ENCODE data around the gene NR5A2. TPM values are rescaled to one million over a fixed set of nuclear protein-coding genes. Genes with fewer than 3 reads are reported as not detected.

NR5A2 gene
- total RNA-seq, 1 donor from 2014 or later: not detected

- DNase-seq (ENCODE audit: low read depth): peak; percentile 22
- Histone ChIP-seq H3K4me3 (ENCODE audit: low read depth, low read length) (no peak overlapping the region), H3K27me3 (ENCODE audit: control insufficient read depth, insufficient read depth, low read length) (no peaks in the 10 kb centered on the region), H3K36me3 (ENCODE audit: control insufficient read depth, insufficient read depth, low read length) (no peaks in the 10 kb centered on the region)
- no peak for TF ChIP-seq CTCF (IDR thresholded peaks at IDR 0.05; ENCODE audit: insufficient read depth, low read length, severe bottlenecking)
- no peak for FAIRE-seq
Observed at GRCh38 chr1:200153277-200154055, 126.0 kb downstream of the NR5A2 start.

GRCh38 chr1:200154069-200154767 is 126.7 kb downstream of the NR5A2 start:
- Histone ChIP-seq H3K27me3 (ENCODE audit: control insufficient read depth, insufficient read depth, low read length) (no peaks in the 10 kb centered on the region), H3K36me3 (ENCODE audit: control insufficient read depth, insufficient read depth, low read length) (no peaks in the 10 kb centered on the region), H3K4me3 (ENCODE audit: low read depth, low read length) (no peak overlapping the region)
- peak; percentile 79 for DNase-seq (ENCODE audit: low read depth)
- no peak for FAIRE-seq
- TF ChIP-seq CTCF (IDR thresholded peaks at IDR 0.05; ENCODE audit: insufficient read depth, low read length, severe bottlenecking): no peak

- H3K27me3 ChIP-seq (ENCODE audit: control insufficient read depth, insufficient read depth, low read length): no peaks in the 10 kb centered on the region
- no peak for TF ChIP-seq CTCF (IDR thresholded peaks at IDR 0.05; ENCODE audit: insufficient read depth, low read length, severe bottlenecking)
- no peaks in the 10 kb centered on the region for H3K36me3 ChIP-seq (ENCODE audit: control insufficient read depth, insufficient read depth, low read length)
- H3K4me3 ChIP-seq (ENCODE audit: low read depth, low read length): no peak overlapping the region
- no peak for DNase-seq (ENCODE audit: low read depth)
- no peak for FAIRE-seq
Observed at GRCh38 chr1:200157715-200158114, 130.2 kb downstream of the NR5A2 start.

DNA sequence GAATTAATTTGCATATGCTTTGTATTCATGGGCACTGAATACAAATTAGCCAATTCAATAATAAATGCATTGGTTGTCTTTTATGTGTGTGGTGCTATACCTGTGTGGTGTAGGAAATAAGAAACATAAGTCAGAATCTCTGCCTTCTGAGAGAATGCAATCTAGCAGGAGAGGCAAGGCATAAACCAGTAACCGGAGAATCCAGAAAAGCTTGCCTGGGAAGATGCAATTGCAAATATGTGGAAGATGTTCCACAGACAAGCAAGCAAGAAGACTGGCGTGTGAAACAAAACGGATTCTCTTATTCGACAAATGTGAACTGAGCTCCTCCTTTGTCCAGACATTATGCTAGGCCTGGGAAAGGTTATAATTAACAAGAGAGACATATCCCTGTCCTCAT is 134.3 kb downstream of the NR5A2 start:
- H3K36me3 ChIP-seq (ENCODE audit: control insufficient read depth, insufficient read depth, low read length): no peaks in the 10 kb centered on the region
- H3K27me3 ChIP-seq (ENCODE audit: control insufficient read depth, insufficient read depth, low read length): no peaks in the 10 kb centered on the region
- TF ChIP-seq CTCF (IDR thresholded peaks at IDR 0.05; ENCODE audit: insufficient read depth, low read length, severe bottlenecking): no peak
- FAIRE-seq (no peak), DNase-seq (ENCODE audit: low read depth) (no peak)
- no peak overlapping the region for H3K4me3 ChIP-seq (ENCODE audit: low read depth, low read length)

DNA sequence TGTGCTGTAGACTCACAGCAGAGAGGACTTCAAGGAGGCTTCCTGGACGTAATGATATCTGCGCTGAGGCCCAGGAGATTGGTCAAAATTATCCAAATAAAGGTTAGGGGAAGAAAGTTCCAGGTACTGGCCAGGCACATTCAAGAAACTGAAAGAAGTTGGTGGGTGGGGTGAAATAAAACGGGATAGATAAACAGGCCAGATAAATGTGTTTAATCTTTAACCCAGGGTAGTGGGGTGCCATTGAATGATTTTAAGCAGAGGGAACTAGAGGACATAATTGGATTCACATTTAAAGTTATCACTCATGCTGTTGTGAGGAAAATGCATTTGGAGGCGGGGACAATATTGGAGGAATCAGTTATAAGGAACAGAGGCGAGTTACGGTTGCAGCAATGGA is 134.7 kb downstream of the NR5A2 start:
- H3K4me3 ChIP-seq (ENCODE audit: low read depth, low read length): no peak overlapping the region
- DNase-seq (ENCODE audit: low read depth) (no peak), FAIRE-seq (no peak)
- no peak for TF ChIP-seq CTCF (IDR thresholded peaks at IDR 0.05; ENCODE audit: insufficient read depth, low read length, severe bottlenecking)
- H3K36me3 ChIP-seq (ENCODE audit: control insufficient read depth, insufficient read depth, low read length): no peaks in the 10 kb centered on the region
- no peaks in the 10 kb centered on the region for H3K27me3 ChIP-seq (ENCODE audit: control insufficient read depth, insufficient read depth, low read length)
